Measurements from ENCODE around the gene MAFG.
A peak's percentile ranks its signal among the peaks of the same experiment; 100 is the strongest.
"Not testable (repeated sequence)": the region's sequence is repeated elsewhere in the genome, so short reads cannot be mapped to it uniquely, and the experiment has no call there.

MAFG gene

GRCh38 chr17:81923302-81924260, 4.0 kb downstream of the MAFG start:
- DNase-seq (ENCODE audit: low read depth in 1 of 2, low spot score in 1 of 2), result no peak

DNA sequence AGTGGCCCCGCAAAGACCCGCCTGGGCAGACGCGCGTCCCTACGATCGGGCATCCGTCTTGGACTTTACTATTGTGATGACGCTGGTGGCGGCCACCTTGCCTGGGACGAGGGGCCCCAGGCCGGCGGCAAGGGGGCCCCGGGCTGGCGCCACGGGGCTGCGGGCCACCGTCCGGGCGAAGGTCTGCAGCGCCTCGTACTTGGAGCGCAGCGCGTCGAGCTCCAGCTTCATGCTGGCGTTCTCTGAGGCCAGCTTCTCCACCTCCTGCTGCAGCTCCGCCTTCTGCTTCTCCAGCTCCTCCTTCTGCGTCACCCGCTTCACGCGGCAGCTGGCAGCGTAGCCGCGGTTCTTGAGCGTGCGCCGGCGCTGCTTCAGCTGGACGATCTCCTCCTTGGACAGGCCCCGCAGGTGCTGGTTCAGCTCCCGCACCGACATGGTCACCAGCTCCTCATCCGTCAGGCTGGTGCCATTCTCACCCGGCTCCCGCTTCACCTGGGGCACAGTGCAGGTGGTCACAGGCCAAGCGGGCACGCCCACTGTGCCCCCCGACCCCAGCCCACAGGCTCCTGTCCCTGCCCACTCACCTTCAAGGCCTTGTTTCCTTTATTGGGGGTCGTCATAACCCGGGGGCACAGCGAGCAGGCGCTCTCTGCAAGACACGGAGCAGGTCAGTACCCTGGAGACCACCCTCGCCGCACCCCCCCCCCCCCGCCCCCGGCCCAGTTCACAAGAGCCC, 4.8 kb downstream of the MAFG start:
- DNase-seq (ENCODE audit: low read depth in 1 of 2, low spot score in 1 of 2), result no peak

GRCh38 chr17:81921996-81922565, 5.5 kb downstream of the MAFG start:
- DNase-seq (ENCODE audit: low read depth in 1 of 2, low spot score in 1 of 2), result no peak

DNA sequence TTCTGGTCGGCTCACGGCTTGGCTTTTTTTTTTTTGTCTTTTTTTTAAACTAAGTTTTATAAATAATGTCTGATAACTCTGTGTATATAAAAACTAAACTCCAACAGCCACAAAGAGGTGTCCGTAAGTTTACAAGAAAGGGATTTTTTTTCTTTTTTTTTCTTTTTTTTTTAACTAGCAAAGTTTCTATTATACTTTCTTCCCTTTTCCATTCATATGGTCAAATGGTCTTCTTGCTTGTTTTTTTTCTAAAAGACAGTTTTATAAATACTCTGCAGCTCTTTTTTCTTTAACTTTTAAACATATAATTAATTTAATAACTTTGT, 6.0 kb downstream of the MAFG start:
- no peak for DNase-seq (ENCODE audit: low read depth in 1 of 2, low spot score in 1 of 2)

- no peak for DNase-seq (ENCODE audit: low read depth in 1 of 2, low spot score in 1 of 2)
These were observed 6.7 kb downstream of the MAFG start for GRCh38 chr17:81920612-81921536.

- DNase-seq (ENCODE audit: low read depth in 1 of 2, low spot score in 1 of 2), result no peak
These were observed 8.5 kb downstream of the MAFG start for GRCh38 chr17:81918832-81919545.

DNA sequence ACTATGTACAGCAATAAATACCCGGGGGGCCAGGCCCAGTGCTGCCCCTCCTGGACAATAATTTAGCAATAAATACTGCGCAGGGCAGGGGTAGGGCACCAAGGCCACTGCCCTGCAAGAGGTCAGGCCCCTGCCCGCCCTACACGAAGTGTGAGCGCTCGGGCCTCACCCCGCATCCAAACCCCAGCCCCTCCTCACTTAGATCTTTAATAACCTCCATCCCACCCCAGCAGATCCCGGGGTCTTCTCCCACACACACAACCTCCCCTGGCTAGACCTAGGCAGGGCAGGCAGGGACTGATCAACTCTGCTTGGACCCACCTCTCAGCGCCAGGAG, 9.2 kb downstream of the MAFG start:
- DNase-seq (ENCODE audit: low read depth in 1 of 2, low spot score in 1 of 2), result not testable (repeated sequence)

DNA sequence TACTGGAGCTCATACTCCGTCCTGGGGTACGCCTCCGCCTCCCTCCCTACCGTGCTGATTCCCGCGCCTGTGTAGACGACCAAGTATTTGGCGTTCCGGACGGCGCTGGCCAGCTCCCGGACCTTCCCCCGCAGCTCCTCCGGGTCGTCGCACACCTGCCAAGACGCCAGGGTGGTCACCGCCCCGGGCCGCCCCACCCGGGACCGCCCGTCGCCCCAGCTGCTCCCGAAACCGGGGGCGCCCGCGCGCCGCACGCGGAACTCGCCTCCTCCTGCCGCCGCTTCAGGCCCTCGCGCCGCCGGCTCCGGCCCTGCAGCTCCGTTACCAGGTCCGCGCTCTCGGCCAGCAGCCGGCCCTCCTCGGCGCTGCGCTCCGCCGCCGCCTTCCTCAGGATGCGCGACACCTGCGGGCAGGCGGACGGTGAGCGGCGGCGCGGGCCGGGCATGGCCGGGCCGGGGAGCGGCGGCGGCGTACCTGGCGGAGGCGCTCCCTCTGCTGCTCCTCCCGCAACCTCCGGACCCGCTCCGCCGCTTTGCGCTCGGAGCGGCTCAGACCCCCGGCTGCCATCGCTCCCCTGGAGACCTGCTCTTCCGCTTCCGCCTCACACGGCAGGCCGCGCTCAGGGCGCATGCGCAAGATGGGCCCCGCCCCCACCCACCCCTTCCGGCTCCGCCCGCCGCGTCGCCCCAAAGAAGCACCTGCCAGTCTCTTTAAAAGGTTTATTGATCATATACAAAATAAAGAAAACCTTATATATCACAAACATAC, 9.8 kb downstream of the MAFG start, which contains the start of gene SIRT7:
Gene SIRT7, minus strand, starts transcription at position 612 of the 768 bp plus-strand sequence. Its CDS starts 45 bp downstream, at position 567.
- peak; percentile 72 to 76 for DNase-seq (ENCODE audit: low read depth in 1 of 2, low spot score in 1 of 2)

- no peak for DNase-seq (ENCODE audit: low read depth in 1 of 2, low spot score in 1 of 2)
These were observed 11.1 kb downstream of the MAFG start for GRCh38 chr17:81916234-81917001.

- DNase-seq (ENCODE audit: low read depth in 1 of 2, low spot score in 1 of 2), result no peak
These were observed 12.2 kb downstream of the MAFG start for GRCh38 chr17:81915331-81915730.

GRCh38 chr17:81914103-81914850, 13.3 kb downstream of the MAFG start:
- no peak for DNase-seq (ENCODE audit: low read depth in 1 of 2, low spot score in 1 of 2)

- DNase-seq (ENCODE audit: low read depth in 1 of 2, low spot score in 1 of 2), result no peak
These were observed 14.0 kb downstream of the MAFG start for GRCh38 chr17:81913394-81914102.

DNA sequence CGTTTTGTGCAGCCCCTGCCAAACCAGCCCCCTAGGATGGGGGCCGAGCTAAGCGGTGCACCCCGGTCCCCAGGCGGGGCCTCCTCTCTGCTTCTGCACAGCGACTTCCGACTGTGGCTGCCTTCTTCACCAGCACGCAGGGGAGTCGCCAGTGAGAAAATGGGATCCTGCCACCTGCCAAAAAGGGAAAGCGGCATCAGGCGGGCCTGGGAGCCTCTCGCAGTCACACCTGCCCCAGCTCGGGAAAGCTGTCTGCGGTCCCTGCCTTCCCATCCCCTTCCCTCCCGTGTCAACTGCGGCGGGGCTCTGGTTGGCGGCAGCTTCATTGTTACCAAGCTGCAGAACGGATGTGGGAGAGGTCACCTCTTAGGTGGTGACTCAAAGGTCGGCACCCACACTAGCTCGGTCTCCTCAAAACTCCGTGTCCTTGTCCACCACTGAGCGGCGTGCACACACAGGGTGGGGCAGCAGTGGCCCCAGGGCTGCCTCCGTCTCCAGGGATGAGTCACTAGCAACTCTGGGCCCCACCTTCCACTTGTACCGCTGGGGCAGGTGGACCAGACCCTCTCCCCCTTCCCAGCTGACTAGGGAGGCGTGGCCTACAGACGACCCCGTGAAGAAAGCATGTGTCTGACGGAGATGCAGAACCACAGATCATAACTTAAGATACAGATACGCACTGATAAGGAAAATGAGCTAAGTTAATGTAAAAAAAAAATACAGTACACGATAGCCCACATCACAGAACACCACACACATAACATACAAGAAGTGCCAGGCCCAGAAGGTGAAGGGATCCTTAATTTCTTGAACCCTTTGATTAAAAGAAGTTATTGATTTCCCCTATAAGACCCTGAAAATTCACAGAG, 14.9 kb downstream of the MAFG start:
- DNase-seq (ENCODE audit: low read depth in 1 of 2, low spot score in 1 of 2), result no peak

GRCh38 chr17:81911969-81912368, 15.6 kb downstream of the MAFG start:
- DNase-seq (ENCODE audit: low read depth in 1 of 2, low spot score in 1 of 2), result no peak

DNA sequence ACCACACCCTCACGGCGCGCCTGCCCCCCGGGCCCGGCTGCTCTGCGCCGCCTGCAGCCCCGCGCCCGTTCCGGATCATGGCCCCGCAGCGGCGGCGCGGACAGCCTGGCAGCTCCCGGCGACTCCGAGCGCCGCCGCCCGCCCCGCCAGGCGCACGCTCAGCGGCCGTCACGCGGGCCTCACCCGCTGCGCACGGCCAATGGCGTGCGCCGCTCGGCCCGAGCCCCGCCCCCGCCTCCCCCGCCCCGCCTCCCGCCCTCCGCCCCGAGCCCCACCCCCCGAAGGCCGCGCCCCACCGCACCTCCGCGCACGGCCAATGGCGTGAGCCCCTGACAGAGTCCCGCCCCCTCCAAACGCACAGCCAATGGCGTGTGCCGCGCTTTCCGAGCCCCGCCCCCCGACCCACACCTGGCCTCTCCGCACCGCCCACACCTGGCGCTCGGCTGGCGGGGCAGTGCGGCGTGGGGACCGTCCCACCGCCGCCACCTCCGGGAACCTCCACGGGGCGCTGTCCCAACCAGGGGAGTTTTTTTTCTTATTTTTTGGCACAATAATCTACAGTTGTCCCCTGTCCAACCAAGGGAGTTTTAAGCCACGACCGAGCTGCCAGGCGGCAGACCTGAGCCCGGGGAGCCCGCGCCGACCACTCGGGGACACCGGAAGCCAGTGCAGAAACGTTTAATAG, 16.1 kb downstream of the MAFG start, which contains the start of gene PCYT2:
Gene PCYT2, minus strand, starts transcription at position 123 of the 685 bp plus-strand sequence. Its CDS starts 44 bp downstream, at position 79.
- DNase-seq (ENCODE audit: low read depth in 1 of 2, low spot score in 1 of 2), result peak; percentile 89 to 91

GRCh38 chr17:81910840-81911276, 16.7 kb downstream of the MAFG start:
- DNase-seq (ENCODE audit: low read depth in 1 of 2, low spot score in 1 of 2), result no peak
